ENCODE data around the gene ARHGEF11.

The ARHGEF11 gene

GRCh38 chr1:156894711-156895454 is 150.7 kb downstream of the ARHGEF11 start:
- no peak for DNase-seq (ENCODE audit: low read depth in 2 of 2)

- DNase-seq (ENCODE audit: low read depth in 2 of 2): no peak
Observed at GRCh38 chr1:156894001-156894400, 151.5 kb downstream of the ARHGEF11 start.

- no peak for DNase-seq (ENCODE audit: low read depth in 2 of 2)
Observed at GRCh38 chr1:156893048-156893953, 152.2 kb downstream of the ARHGEF11 start, which contains the start of gene PEAR1. Gene PEAR1, plus strand, starts transcription at chr1:156893718. Its CDS starts 10,209 bp downstream, at chr1:156903927.

GRCh38 chr1:156892190-156893047 is 153.1 kb downstream of the ARHGEF11 start:
- DNase-seq (ENCODE audit: low read depth in 2 of 2): peak; percentile 64 to 78

- peak; percentile 12 to 34 for DNase-seq (ENCODE audit: low read depth in 2 of 2)
Observed at GRCh38 chr1:156889802-156890580, 155.6 kb downstream of the ARHGEF11 start.

GRCh38 chr1:156887734-156888133 is 157.8 kb downstream of the ARHGEF11 start:
- no peak for DNase-seq (ENCODE audit: low read depth in 2 of 2)

GRCh38 chr1:156887317-156887716 is 158.2 kb downstream of the ARHGEF11 start:
- no peak for DNase-seq (ENCODE audit: low read depth in 2 of 2)

- no peak for DNase-seq (ENCODE audit: low read depth in 2 of 2)
Observed at GRCh38 chr1:156886583-156887281, 158.8 kb downstream of the ARHGEF11 start.

GRCh38 chr1:156885880-156886355 is 159.6 kb downstream of the ARHGEF11 start:
- no peak for DNase-seq (ENCODE audit: low read depth in 2 of 2)

GRCh38 chr1:156885314-156885713 is 160.2 kb downstream of the ARHGEF11 start:
- no peak for DNase-seq (ENCODE audit: low read depth in 2 of 2)
